Right atrium auricular region (tissue), 2 donors: Measurements from ENCODE around the gene HSD17B10. TPM values are rescaled to one million over a fixed set of nuclear protein-coding genes. Genes with fewer than 3 reads are reported as not detected.

ENCODE experiments used
- DNase-seq: peaks from one replicate; pipeline ENCODE4 v3.0.0-alpha.2; 2019; ENCODE audit warnings: low spot score
- H3K27ac ChIP-seq, 2 donors: fragments of 200-600 bp; sonication (generic); 1 replicate in 1 of 2; 2 replicates in 1 of 2; pipeline ENCODE4 v1.5.1; 2016 to 2019
- H3K27me3 ChIP-seq, 2 donors: fragments of 200-600 bp; sonication (generic); one replicate each; pipeline versions ENCODE4 v1.5.1 to v1.6.0; 2017 to 2019
- H3K36me3 ChIP-seq: fragments of 200-600 bp; sonication (generic); one replicate; pipeline ENCODE4 v1.5.1; 2016
- H3K4me1 ChIP-seq, 2 donors: fragments of 200-600 bp; sonication (generic); one replicate each; pipeline versions ENCODE4 v1.5.1 to v1.6.0; 2017 to 2019
- H3K4me3 ChIP-seq, 2 donors: fragments of 200-600 bp; sonication (generic); 1 replicate in 1 of 2; 2 replicates in 1 of 2; pipeline ENCODE4 v1.5.1; 2017 to 2019; ENCODE audit warnings: mild to moderate bottlenecking in 1 of 2, moderate library complexity in 1 of 2
- H3K9me3 ChIP-seq, 2 donors: fragments of 200-600 bp; sonication (generic); one replicate each; pipeline ENCODE4 v1.5.1; 2019
- total RNA-seq, 2 donors: library from RNA; depleted of rRNA; stranded (reverse); fragments of >200 nt; gene quantifications; one replicate each; pipeline ENCODE4 v1.1.0, GENCODE V29; 2016
- TF ChIP-seq, protein P1 (sequence below), 2 donors: fragments of 200-600 bp; sonication (generic); IDR thresholded peaks; one replicate each; pipeline ENCODE4 v1.5.1; 2019; ENCODE audit warnings: antibody characterized with exemption in 2 of 2

The HSD17B10 gene
- total RNA-seq, 2 donors from 2014 or later: 81.7 to 102 TPM

GRCh38 chrX:53440621-53441517 lies 6.7 kb upstream of the HSD17B10 start:
- peak overlapping the region; percentile 33 to 44 for H3K4me3 ChIP-seq
- TF ChIP-seq, protein P1, sequence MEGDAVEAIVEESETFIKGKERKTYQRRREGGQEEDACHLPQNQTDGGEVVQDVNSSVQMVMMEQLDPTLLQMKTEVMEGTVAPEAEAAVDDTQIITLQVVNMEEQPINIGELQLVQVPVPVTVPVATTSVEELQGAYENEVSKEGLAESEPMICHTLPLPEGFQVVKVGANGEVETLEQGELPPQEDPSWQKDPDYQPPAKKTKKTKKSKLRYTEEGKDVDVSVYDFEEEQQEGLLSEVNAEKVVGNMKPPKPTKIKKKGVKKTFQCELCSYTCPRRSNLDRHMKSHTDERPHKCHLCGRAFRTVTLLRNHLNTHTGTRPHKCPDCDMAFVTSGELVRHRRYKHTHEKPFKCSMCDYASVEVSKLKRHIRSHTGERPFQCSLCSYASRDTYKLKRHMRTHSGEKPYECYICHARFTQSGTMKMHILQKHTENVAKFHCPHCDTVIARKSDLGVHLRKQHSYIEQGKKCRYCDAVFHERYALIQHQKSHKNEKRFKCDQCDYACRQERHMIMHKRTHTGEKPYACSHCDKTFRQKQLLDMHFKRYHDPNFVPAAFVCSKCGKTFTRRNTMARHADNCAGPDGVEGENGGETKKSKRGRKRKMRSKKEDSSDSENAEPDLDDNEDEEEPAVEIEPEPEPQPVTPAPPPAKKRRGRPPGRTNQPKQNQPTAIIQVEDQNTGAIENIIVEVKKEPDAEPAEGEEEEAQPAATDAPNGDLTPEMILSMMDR (IDR thresholded peaks at IDR 0.05): no peak
- no peaks in the 10 kb centered on the region for H3K9me3 ChIP-seq
- H3K36me3 ChIP-seq: no peaks in the 10 kb centered on the region
- no peaks in the 10 kb centered on the region for H3K27me3 ChIP-seq
- peak overlapping the region; percentile 57 to 60 for H3K27ac ChIP-seq
- H3K4me1 ChIP-seq: peaks cover 0 to 6% of the 10 kb centered on the region in 2 donors
- peak; percentile 89 for DNase-seq

GRCh38 chrX:53440101-53440500 lies 5.9 kb upstream of the HSD17B10 start:
- TF ChIP-seq, protein P1 (IDR thresholded peaks at IDR 0.05): no peak
- no peaks in the 10 kb centered on the region for H3K36me3 ChIP-seq
- no peaks in the 10 kb centered on the region for H3K27me3 ChIP-seq
- DNase-seq: no peak
- H3K9me3 ChIP-seq: no peaks in the 10 kb centered on the region
- peaks cover 0 to 6% of the 10 kb centered on the region in 2 donors for H3K4me1 ChIP-seq
- H3K27ac ChIP-seq: peak overlapping the region in 1 of 2 donors; percentile 60
- H3K4me3 ChIP-seq: peak overlapping the region in 1 of 2 donors; percentile 44

GRCh38 chrX:53438832-53439230 lies 4.7 kb upstream of the HSD17B10 start:
- no peak overlapping the region for H3K4me3 ChIP-seq
- no peak for DNase-seq
- no peaks in the 10 kb centered on the region for H3K36me3 ChIP-seq
- no peaks in the 10 kb centered on the region for H3K9me3 ChIP-seq
- H3K27ac ChIP-seq: no peak overlapping the region
- no peaks in the 10 kb centered on the region for H3K27me3 ChIP-seq
- TF ChIP-seq, protein P1 (IDR thresholded peaks at IDR 0.05): no peak
- H3K4me1 ChIP-seq: peaks cover 0 to 6% of the 10 kb centered on the region in 2 donors

GRCh38 chrX:53438174-53438831 lies 4.1 kb upstream of the HSD17B10 start:
- DNase-seq: no peak
- H3K4me3 ChIP-seq: no peak overlapping the region
- H3K36me3 ChIP-seq: no peaks in the 10 kb centered on the region
- TF ChIP-seq, protein P1 (IDR thresholded peaks at IDR 0.05): no peak
- no peaks in the 10 kb centered on the region for H3K27me3 ChIP-seq
- no peak overlapping the region for H3K27ac ChIP-seq
- H3K4me1 ChIP-seq: peaks cover 0 to 10% of the 10 kb centered on the region in 2 donors
- H3K9me3 ChIP-seq: no peaks in the 10 kb centered on the region

GRCh38 chrX:53437206-53437605 lies 3.0 kb upstream of the HSD17B10 start:
- no peak overlapping the region for H3K27ac ChIP-seq
- DNase-seq: no peak
- no peaks in the 10 kb centered on the region for H3K9me3 ChIP-seq
- H3K27me3 ChIP-seq: no peaks in the 10 kb centered on the region
- TF ChIP-seq, protein P1 (IDR thresholded peaks at IDR 0.05): no peak
- no peak overlapping the region for H3K4me3 ChIP-seq
- peaks cover 6% of the 10 kb centered on the region for H3K36me3 ChIP-seq
- peaks cover 0 to 12% of the 10 kb centered on the region in 2 donors for H3K4me1 ChIP-seq
